Neutrophil (primary cell): Measurements from ENCODE around the gene C5orf15.

ENCODE experiments used
- H3K27ac ChIP-seq: fragments of 200-600 bp; sonication (generic); 2 replicates; pipeline ENCODE4 v1.5.1; 2016; ENCODE audit warnings: mild to moderate bottlenecking, moderate library complexity
- H3K27me3 ChIP-seq: fragments of 200-600 bp; sonication (generic); 2 replicates; pipeline ENCODE4 v1.6.0; 2016; ENCODE audit warnings: mild to moderate bottlenecking
- H3K36me3 ChIP-seq: fragments of 200-600 bp; sonication (generic); 2 replicates; pipeline ENCODE4 v1.5.1; 2017
- H3K4me1 ChIP-seq, 2 experiments: fragments of 200-600 bp in 1 of 2; sonication (generic) in 1 of 2; 1 replicate in 1 of 2; 2 replicates in 1 of 2; pipeline versions ENCODE4 v1.5.1 to v1.6.1; 2013 to 2016; ENCODE audit warnings: low read depth in 1 of 2, low read length in 1 of 2, mild to moderate bottlenecking in 1 of 2, moderate library complexity in 1 of 2; ENCODE audit not compliant: control insufficient read depth in 1 of 2, insufficient read depth in 1 of 2
- H3K4me3 ChIP-seq, 2 experiments: fragments of 200-600 bp in 1 of 2; sonication (generic) in 1 of 2; 1 replicate in 1 of 2; 2 replicates in 1 of 2; pipeline ENCODE4 v1.5.1; 2013 to 2016; ENCODE audit warnings: low read depth in 1 of 2, low read length in 1 of 2, mild to moderate bottlenecking in 1 of 2, moderate library complexity in 1 of 2
- H3K9me3 ChIP-seq: fragments of 200-600 bp; sonication (generic); 2 replicates; pipeline ENCODE4 v1.5.1; 2016
- CTCF ChIP-seq: fragments of 200-600 bp; sonication (generic); IDR thresholded peaks from 2 replicates; pipeline ENCODE4 v1.5.1; 2016; ENCODE audit warnings: antibody characterized with exemption

Gene C5orf15

GRCh38 chr5:133943475-133943817 lies 25.0 kb downstream of the C5orf15 start:
- Histone ChIP-seq H3K4me3 (no peak overlapping the region), H3K4me1 (no peaks in the 10 kb centered on the region), H3K27me3 (no peaks in the 10 kb centered on the region), H3K36me3 (no peaks in the 10 kb centered on the region), H3K9me3 (no peaks in the 10 kb centered on the region), H3K27ac (no peak overlapping the region)
- TF ChIP-seq CTCF, result no peak

GRCh38 chr5:133942614-133943474 lies 25.6 kb downstream of the C5orf15 start:
- H3K27me3 ChIP-seq, result no peaks in the 10 kb centered on the region
- H3K27ac ChIP-seq, result no peak overlapping the region
- no peaks in the 10 kb centered on the region for H3K36me3 ChIP-seq
- no peaks in the 10 kb centered on the region for H3K4me1 ChIP-seq
- no peak overlapping the region for H3K4me3 ChIP-seq
- TF ChIP-seq CTCF, result no peak
- no peaks in the 10 kb centered on the region for H3K9me3 ChIP-seq

GRCh38 chr5:133941456-133942196 lies 26.8 kb downstream of the C5orf15 start:
- no peaks in the 10 kb centered on the region for H3K36me3 ChIP-seq
- no peaks in the 10 kb centered on the region for H3K9me3 ChIP-seq
- no peaks in the 10 kb centered on the region for H3K4me1 ChIP-seq
- H3K27ac ChIP-seq, result no peak overlapping the region
- no peak for TF ChIP-seq CTCF
- no peaks in the 10 kb centered on the region for H3K27me3 ChIP-seq
- no peak overlapping the region for H3K4me3 ChIP-seq

- no peak overlapping the region for H3K4me3 ChIP-seq
Measured at GRCh38 chr5:133939668-133940067, 28.8 kb downstream of the C5orf15 start.

GRCh38 chr5:133938929-133939328 lies 29.5 kb downstream of the C5orf15 start:
- TF ChIP-seq CTCF, result no peak
- no peaks in the 10 kb centered on the region for H3K36me3 ChIP-seq
- H3K4me3 ChIP-seq, result no peak overlapping the region
- no peak overlapping the region for H3K27ac ChIP-seq
- H3K9me3 ChIP-seq, result no peaks in the 10 kb centered on the region
- no peaks in the 10 kb centered on the region for H3K27me3 ChIP-seq
- H3K4me1 ChIP-seq, result no peaks in the 10 kb centered on the region

More at GRCh38 chr5:133939668-133940067, 28.8 kb downstream of the C5orf15 start:
- Histone ChIP-seq H3K9me3 (no peaks in the 10 kb centered on the region), H3K27me3 (no peaks in the 10 kb centered on the region), H3K4me1 (no peaks in the 10 kb centered on the region), H3K36me3 (no peaks in the 10 kb centered on the region), H3K27ac (no peak overlapping the region)
- TF ChIP-seq CTCF, result no peak
